ENCODE measurements around the gene SMG6. TPM values are rescaled to one million over a fixed set of nuclear protein-coding genes. Genes with fewer than 3 reads are reported as not detected.

SMG6 gene
- total and polyA plus RNA-seq, 2 donors (not counting 3 experiments of a cell fraction or from before 2014, with no cell fraction given): 40.1 to 42.2 TPM

GRCh38 chr17:2149934-2150333 is 153.7 kb downstream of the SMG6 start:
- BruUV-seq (replicated peaks): no TSS peak
- Histone ChIP-seq H3K9ac (replicated peaks; ENCODE audit: extremely low read depth, insufficient read depth, low read length) (no peak overlapping the region), H3K9me1 (replicated peaks; ENCODE audit: control insufficient read depth, extremely low read depth, insufficient read depth, low read length) (no peaks in the 10 kb centered on the region), H3K9me3 (replicated peaks; ENCODE audit: control insufficient read depth, insufficient read depth, low read length) (no peaks in the 10 kb centered on the region), H3K79me2 (ENCODE audit: control insufficient read depth, insufficient read depth, low read length) (no peaks in the 10 kb centered on the region), H3K4me2 (ENCODE audit: insufficient read depth, low read length) (no peak overlapping the region), H3K36me3 (ENCODE audit: control insufficient read depth in 2 of 2, extremely low read depth in 1 of 2, insufficient read depth in 2 of 2, low read length in 2 of 2) (peaks cover 0 to 2% of the 10 kb centered on the region in 2 experiments), H2AFZ (ENCODE audit: low read depth, low read length) (no peak overlapping the region), H3K27ac (ENCODE audit: insufficient read depth, low read depth, low read length) (no peak overlapping the region), H3K4me3 (replicated peaks in 1 of 3; ENCODE audit: insufficient read depth in 1 of 3, low read depth in 1 of 3, low read length in 3 of 3) (no peak overlapping the region), H4K20me1 (replicated peaks; ENCODE audit: control insufficient read depth, extremely low read depth, insufficient read depth, low read length) (no peaks in the 10 kb centered on the region), H3K4me1 (ENCODE audit: control insufficient read depth, extremely low read depth, insufficient read depth, low read length) (no peaks in the 10 kb centered on the region), H3K27me3 (ENCODE audit: control insufficient read depth in 2 of 2, insufficient read depth in 2 of 2, low read length in 2 of 2) (no peaks in the 10 kb centered on the region)
- ChIA-PET POLR2A (no interaction called here), CTCF (no interaction called here)
- intact Hi-C loops (cut with micrococcal nuclease): no loop called here
- dilution Hi-C loops (cut with MboI; ENCODE audit: extremely low pct_ligation_motif_present, low sequenced_read_pairs): no loop called here
- DNase-seq (ENCODE audit: low read depth, low spot score): no peak
- no peak for FAIRE-seq
- no peak for TF ChIP-seq EZH2 (IDR thresholded peaks at IDR 0.05; ENCODE audit: borderline replicate concordance, low read depth, low read length, severe bottlenecking)
- TF ChIP-seq GATA2 (IDR thresholded peaks at IDR 0.05; ENCODE audit: insufficient read depth, insufficient read length, low read depth, low read length): no peak
- no peak for TF ChIP-seq MYC (IDR thresholded peaks at IDR 0.05; ENCODE audit: low read depth, low read length)
- TF ChIP-seq POLR2AphosphoS5 (IDR thresholded peaks at IDR 0.05; ENCODE audit: insufficient read depth, low read depth, low read length): no peak
- TF ChIP-seq FOS (IDR thresholded peaks at IDR 0.05; ENCODE audit: borderline replicate concordance, insufficient read depth, low read length): no peak
- TF ChIP-seq JUN (IDR thresholded peaks at IDR 0.05; ENCODE audit: borderline replicate concordance, insufficient read depth, insufficient read length, low read depth): no peak
- TF ChIP-seq MAX (IDR thresholded peaks at IDR 0.05; ENCODE audit: insufficient read depth, insufficient read length): no peak
- TF ChIP-seq POLR2A (IDR thresholded peaks at IDR 0.05; ENCODE audit: low read depth, low read length): no peak
- TF ChIP-seq CTCF (IDR thresholded peaks at IDR 0.05; ENCODE audit: extremely low read depth in 1 of 2, insufficient read depth in 1 of 2, low read depth in 1 of 2, low read length in 2 of 2): no peak
